Germinal center (tissue), 1 donor: ENCODE measurements around the gene MAST4.

Source experiments
- DNase-seq: peaks from one replicate; pipeline ENCODE4 v3.0.0; 2012; ENCODE audit warnings: mixed read lengths, low spot score

MAST4 gene

GRCh38 chr5:66701244-66701643 lies 105.1 kb downstream of the MAST4 start:
- DNase-seq: no peak

- no peak for DNase-seq
Observed at GRCh38 chr5:66702426-66702825, 106.2 kb downstream of the MAST4 start.

GRCh38 chr5:66704790-66705425 lies 108.7 kb downstream of the MAST4 start:
- DNase-seq: no peak

- no peak for DNase-seq
Observed at GRCh38 chr5:66708368-66708767, 112.2 kb downstream of the MAST4 start.

GRCh38 chr5:66710557-66711088 lies 114.4 kb downstream of the MAST4 start:
- DNase-seq: no peak

GRCh38 chr5:66713998-66714397 lies 117.8 kb downstream of the MAST4 start:
- no peak for DNase-seq

- no peak for DNase-seq
Observed at GRCh38 chr5:66717455-66718373, 121.5 kb downstream of the MAST4 start.

GRCh38 chr5:66718374-66719002 lies 122.3 kb downstream of the MAST4 start:
- no peak for DNase-seq

GRCh38 chr5:66720780-66721179 lies 124.6 kb downstream of the MAST4 start:
- no peak for DNase-seq

- DNase-seq: no peak
Observed at GRCh38 chr5:66722686-66723085, 126.5 kb downstream of the MAST4 start.

GRCh38 chr5:66724349-66725139 lies 128.4 kb downstream of the MAST4 start:
- DNase-seq: no peak

- DNase-seq: no peak
Observed at GRCh38 chr5:66727630-66728029, 131.4 kb downstream of the MAST4 start.

GRCh38 chr5:66728049-66728448 lies 131.9 kb downstream of the MAST4 start:
- DNase-seq: no peak

GRCh38 chr5:66737096-66737495 lies 140.9 kb downstream of the MAST4 start:
- DNase-seq: no peak

- DNase-seq: no peak
Observed at GRCh38 chr5:66738136-66738535, 141.9 kb downstream of the MAST4 start.

- DNase-seq: no peak
Observed at GRCh38 chr5:66739021-66739420, 142.8 kb downstream of the MAST4 start.

GRCh38 chr5:66739951-66740350 lies 143.8 kb downstream of the MAST4 start:
- no peak for DNase-seq

- no peak for DNase-seq
Observed at GRCh38 chr5:66741394-66741793, 145.2 kb downstream of the MAST4 start.

- DNase-seq: no peak
Observed at GRCh38 chr5:66742083-66742895, 146.1 kb downstream of the MAST4 start.

GRCh38 chr5:66742896-66743247 lies 146.7 kb downstream of the MAST4 start:
- DNase-seq: no peak

- DNase-seq: no peak
Observed at GRCh38 chr5:66743344-66743743, 147.2 kb downstream of the MAST4 start.
